HG02938 (cell line): ENCODE measurements around the gene ECT2L.

Experiments
- ATAC-seq: cut with Tn5 transposase; IDR thresholded peaks from one replicate; pipeline ENCODE4 v1.9.1; 2021; ENCODE audit warnings: mild to moderate bottlenecking, moderate library complexity; ENCODE audit not compliant: unreplicated experiment

ECT2L gene

GRCh38 chr6:138795809-138796603 is at the start of gene ECT2L:
TSS of gene ECT2L (plus strand) at chr6:138796087. CDS start at chr6:138813275, 17,188 bp downstream.
- no peak for ATAC-seq

GRCh38 chr6:138752017-138752416 is 43.9 kb upstream of the ECT2L start:
- ATAC-seq: no peak

- ATAC-seq: no peak
Measured at GRCh38 chr6:138757136-138757535, 38.8 kb upstream of the ECT2L start.

GRCh38 chr6:138765896-138766655 is 29.8 kb upstream of the ECT2L start:
- no peak for ATAC-seq

GRCh38 chr6:138769102-138769676 is 26.7 kb upstream of the ECT2L start:
- ATAC-seq: no peak

- no peak for ATAC-seq
Measured at GRCh38 chr6:138772596-138773176, 23.2 kb upstream of the ECT2L start.

- peak; percentile 96 for ATAC-seq
Measured at GRCh38 chr6:138773177-138774091, 22.5 kb upstream of the ECT2L start, which contains the start of gene CCDC28A. TSS of gene CCDC28A (plus strand) at chr6:138773769. CDS start at chr6:138776121, 2,352 bp downstream.

- ATAC-seq: no peak
Measured at GRCh38 chr6:138774370-138774769, 21.5 kb upstream of the ECT2L start.

GRCh38 chr6:138776659-138777058 is 19.2 kb upstream of the ECT2L start:
- ATAC-seq: no peak

GRCh38 chr6:138778331-138778730 is 17.6 kb upstream of the ECT2L start:
- no peak for ATAC-seq

- ATAC-seq: no peak
Measured at GRCh38 chr6:138782243-138782642, 13.6 kb upstream of the ECT2L start.

- ATAC-seq: no peak
Measured at GRCh38 chr6:138785079-138785478, 10.8 kb upstream of the ECT2L start.

GRCh38 chr6:138785980-138786379 is 9.9 kb upstream of the ECT2L start:
- no peak for ATAC-seq

- no peak for ATAC-seq
Measured at GRCh38 chr6:138787138-138787537, 8.7 kb upstream of the ECT2L start.

- ATAC-seq: no peak
Measured at GRCh38 chr6:138796771-138797170, 884 bp downstream of the ECT2L start.

GRCh38 chr6:138797806-138798446 is 2.0 kb downstream of the ECT2L start:
- no peak for ATAC-seq

GRCh38 chr6:138800377-138801150 is 4.7 kb downstream of the ECT2L start:
- ATAC-seq: no peak

GRCh38 chr6:138803331-138803730 is 7.4 kb downstream of the ECT2L start:
- ATAC-seq: no peak

- ATAC-seq: no peak
Measured at GRCh38 chr6:138803861-138804260, 8.0 kb downstream of the ECT2L start.
